ENCODE results near the gene P2RY8.
"Not testable (repeated sequence)": the region's sequence is repeated elsewhere in the genome, so short reads cannot be mapped to it uniquely, and the experiment has no call there.

The P2RY8 gene

GRCh38 chrX:1520350-1520749, 16.6 kb downstream of the P2RY8 start:
- DNase-seq (ENCODE audit: low spot score) (no peak), FAIRE-seq (no peak)

GRCh38 chrX:1519022-1519497, 17.9 kb downstream of the P2RY8 start:
- DNase-seq (ENCODE audit: low spot score): no peak
- no peak for FAIRE-seq

- no peak for FAIRE-seq
- no peak for DNase-seq (ENCODE audit: low spot score)
Observed at GRCh38 chrX:1518512-1518911, 18.5 kb downstream of the P2RY8 start.

GRCh38 chrX:1516596-1517104, 20.3 kb downstream of the P2RY8 start:
- FAIRE-seq (no peak), DNase-seq (ENCODE audit: low spot score) (no peak)

GRCh38 chrX:1511829-1512228, 25.2 kb downstream of the P2RY8 start:
- DNase-seq (ENCODE audit: low spot score): no peak
- no peak for FAIRE-seq

- DNase-seq (ENCODE audit: low spot score): no peak
- FAIRE-seq: no peak
Observed at GRCh38 chrX:1511150-1511549, 25.8 kb downstream of the P2RY8 start.

- no peak for DNase-seq (ENCODE audit: low spot score)
Observed at GRCh38 chrX:1507511-1508463, 29.2 kb downstream of the P2RY8 start.

GRCh38 chrX:1506916-1507315, 30.1 kb downstream of the P2RY8 start:
- FAIRE-seq (no peak), DNase-seq (ENCODE audit: low spot score) (no peak)

More at GRCh38 chrX:1507511-1508463, 29.2 kb downstream of the P2RY8 start:
- no peak for FAIRE-seq

GRCh38 chrX:1502853-1503252, 34.1 kb downstream of the P2RY8 start:
- FAIRE-seq (no peak), DNase-seq (ENCODE audit: low spot score) (no peak)

GRCh38 chrX:1502241-1502640, 34.7 kb downstream of the P2RY8 start:
- DNase-seq (ENCODE audit: low spot score) (no peak), FAIRE-seq (no peak)

- DNase-seq (ENCODE audit: low spot score) (no peak), FAIRE-seq (no peak)
Observed at GRCh38 chrX:1500701-1501624, 36.0 kb downstream of the P2RY8 start.

- DNase-seq (ENCODE audit: low spot score) (no peak), FAIRE-seq (no peak)
Observed at GRCh38 chrX:1496076-1496475, 40.9 kb downstream of the P2RY8 start.

GRCh38 chrX:1493877-1494510, 43.0 kb downstream of the P2RY8 start:
- no peak for FAIRE-seq

GRCh38 chrX:1493412-1493811, 43.6 kb downstream of the P2RY8 start:
- no peak for FAIRE-seq
- DNase-seq (ENCODE audit: low spot score): no peak

More at GRCh38 chrX:1493877-1494510, 43.0 kb downstream of the P2RY8 start:
- DNase-seq (ENCODE audit: low spot score): no peak

GRCh38 chrX:1492421-1493012, 44.5 kb downstream of the P2RY8 start:
- DNase-seq (ENCODE audit: low spot score): no peak
- FAIRE-seq: no peak

- FAIRE-seq (no peak), DNase-seq (ENCODE audit: low spot score) (no peak)
Observed at GRCh38 chrX:1491851-1492349, 45.1 kb downstream of the P2RY8 start.

- not testable (repeated sequence) for DNase-seq (ENCODE audit: low spot score); FAIRE-seq
Observed at GRCh38 chrX:1491248-1491647, 45.7 kb downstream of the P2RY8 start.

GRCh38 chrX:1490723-1491122, 46.3 kb downstream of the P2RY8 start:
- FAIRE-seq; DNase-seq (ENCODE audit: low spot score): not testable (repeated sequence)

GRCh38 chrX:1489354-1489753, 47.6 kb downstream of the P2RY8 start:
- DNase-seq (ENCODE audit: low spot score); FAIRE-seq: not testable (repeated sequence)

- no peak for DNase-seq (ENCODE audit: low spot score)
- FAIRE-seq: no peak
Observed at GRCh38 chrX:1488745-1489144, 48.2 kb downstream of the P2RY8 start.
